ENCODE results near the gene DIP2A. TPM values are rescaled to one million over a fixed set of nuclear protein-coding genes. Genes with fewer than 3 reads are reported as not detected.

The DIP2A gene
- total RNA-seq, 1 experiment from 2014 or later = 39.9 TPM

DNA sequence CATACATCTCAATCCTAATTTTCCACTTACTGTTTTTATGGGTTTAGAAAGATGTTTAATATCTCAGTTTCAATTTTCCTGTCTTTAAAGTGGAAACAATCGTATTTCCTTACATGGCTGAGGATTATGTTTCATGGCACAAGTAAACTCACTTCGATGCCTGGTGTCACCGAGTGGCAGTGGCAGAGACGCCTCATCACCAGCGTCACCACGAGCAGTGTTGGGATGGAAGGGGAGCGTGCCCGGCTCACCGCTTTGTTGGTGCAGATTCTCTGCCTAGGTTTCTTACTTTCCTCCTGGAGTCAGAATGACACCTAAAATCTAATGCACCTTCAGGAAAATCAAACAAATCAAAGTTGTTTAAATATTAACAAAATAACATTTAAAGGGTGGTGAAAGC is 48.2 kb upstream of the DIP2A start:
- Histone ChIP-seq H3K9me3 (ENCODE audit: insufficient read depth, low read depth) (no peaks in the 10 kb centered on the region), H3F3A (ENCODE audit: insufficient read depth, low read depth) (no peaks in the 10 kb centered on the region), H3K27ac (no peak overlapping the region), H3K9me2 (ENCODE audit: insufficient read depth) (no peaks in the 10 kb centered on the region), H3K27me3 (ENCODE audit: insufficient read depth, low read depth) (no peaks in the 10 kb centered on the region), H2AFZ (no peak overlapping the region), H3K4me1 (replicated peaks; ENCODE audit: insufficient read depth) (no peaks in the 10 kb centered on the region), H3K4me2 (no peak overlapping the region), H3K36me3 (ENCODE audit: low read depth) (no peaks in the 10 kb centered on the region), H3K4me3 (no peak overlapping the region), H4K20me1 (ENCODE audit: insufficient read depth) (no peaks in the 10 kb centered on the region), H3K79me2 (ENCODE audit: low read depth) (no peaks in the 10 kb centered on the region)
- DNase-seq = no peak
- ChIA-PET POLR2A (ENCODE audit: unreplicated experiment) (no interaction called here), CTCF (no interaction called here)
- BruUV-seq (replicated peaks) = no TSS peak
- intact Hi-C loops (cut with micrococcal nuclease; ENCODE audit: unreplicated experiment) = no loop called here
- TF ChIP-seq EZH2 (IDR thresholded peaks at IDR 0.05; ENCODE audit: low read depth) (no peak), CTCF (conservative IDR thresholded peaks at IDR 0.05) (no peak)

DNA sequence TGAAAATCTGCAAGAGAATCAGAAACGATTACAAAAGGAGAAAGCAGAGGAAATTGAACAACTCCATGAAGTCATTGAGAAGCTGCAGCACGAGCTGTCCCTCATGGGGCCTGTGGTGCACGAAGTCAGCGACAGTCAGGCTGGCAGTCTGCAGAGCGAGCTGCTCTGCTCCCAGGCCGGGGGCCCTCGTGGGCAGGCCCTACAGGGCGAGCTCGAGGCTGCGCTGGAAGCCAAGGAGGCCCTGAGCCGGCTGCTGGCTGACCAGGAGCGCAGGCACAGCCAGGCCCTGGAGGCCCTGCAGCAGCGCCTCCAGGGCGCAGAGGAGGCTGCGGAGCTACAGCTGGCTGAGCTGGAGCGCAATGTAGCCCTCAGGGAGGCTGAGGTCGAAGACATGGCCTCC is 47.5 kb upstream of the DIP2A start:
- TF ChIP-seq EZH2 (IDR thresholded peaks at IDR 0.05; ENCODE audit: low read depth) (no peak), CTCF (conservative IDR thresholded peaks at IDR 0.05) (no peak)
- no peaks in the 10 kb centered on the region for H3K36me3 ChIP-seq (ENCODE audit: low read depth)
- no peak for DNase-seq
- H3K4me1 ChIP-seq (replicated peaks; ENCODE audit: insufficient read depth) = no peaks in the 10 kb centered on the region
- H3K4me3 ChIP-seq = no peak overlapping the region
- H3K79me2 ChIP-seq (ENCODE audit: low read depth) = no peaks in the 10 kb centered on the region
- intact Hi-C loops (cut with micrococcal nuclease; ENCODE audit: unreplicated experiment) = no loop called here
- H3K9me2 ChIP-seq (ENCODE audit: insufficient read depth) = no peaks in the 10 kb centered on the region
- no peak overlapping the region for H3K27ac ChIP-seq
- no peak overlapping the region for H2AFZ ChIP-seq
- ChIA-PET POLR2A (ENCODE audit: unreplicated experiment) (no interaction called here), CTCF (no interaction called here)
- BruUV-seq (replicated peaks) = no TSS peak
- no peaks in the 10 kb centered on the region for H3F3A ChIP-seq (ENCODE audit: insufficient read depth, low read depth)
- no peaks in the 10 kb centered on the region for H3K27me3 ChIP-seq (ENCODE audit: insufficient read depth, low read depth)
- H4K20me1 ChIP-seq (ENCODE audit: insufficient read depth) = no peaks in the 10 kb centered on the region
- no peak overlapping the region for H3K4me2 ChIP-seq
- no peaks in the 10 kb centered on the region for H3K9me3 ChIP-seq (ENCODE audit: insufficient read depth, low read depth)

GRCh38 chr21:46411691-46412090 is 47.0 kb upstream of the DIP2A start:
- Histone ChIP-seq H3K4me3 (no peak overlapping the region), H3K36me3 (ENCODE audit: low read depth) (no peaks in the 10 kb centered on the region), H3K27me3 (ENCODE audit: insufficient read depth, low read depth) (no peaks in the 10 kb centered on the region), H3K4me1 (replicated peaks; ENCODE audit: insufficient read depth) (no peaks in the 10 kb centered on the region), H3F3A (ENCODE audit: insufficient read depth, low read depth) (no peaks in the 10 kb centered on the region), H4K20me1 (ENCODE audit: insufficient read depth) (no peaks in the 10 kb centered on the region), H3K27ac (no peak overlapping the region), H3K9me2 (ENCODE audit: insufficient read depth) (no peaks in the 10 kb centered on the region), H2AFZ (no peak overlapping the region), H3K79me2 (ENCODE audit: low read depth) (no peaks in the 10 kb centered on the region), H3K4me2 (no peak overlapping the region), H3K9me3 (ENCODE audit: insufficient read depth, low read depth) (no peaks in the 10 kb centered on the region)
- no peak for DNase-seq
- POLR2A ChIA-PET (ENCODE audit: unreplicated experiment) = no interaction called here
- no TSS peak for BruUV-seq (replicated peaks)
- CTCF ChIA-PET = no interaction called here
- intact Hi-C loops (cut with micrococcal nuclease; ENCODE audit: unreplicated experiment) = no loop called here
- TF ChIP-seq EZH2 (IDR thresholded peaks at IDR 0.05; ENCODE audit: low read depth) (no peak), CTCF (conservative IDR thresholded peaks at IDR 0.05) (no peak)
